PFSK-1 (cell line): ENCODE results near the gene INSM1.

Source experiments
- POLR2AphosphoS5 ChIP-seq: IDR thresholded peaks from 2 replicates; pipeline ENCODE4 v1.6.1; 2012; ENCODE audit warnings: low read depth, mild to moderate bottlenecking, control low read depth, low read length, moderate library complexity
- REST ChIP-seq, 2 experiments: IDR thresholded peaks; 2 replicates each; pipeline versions ENCODE4 v1.6.1 to v1.8.0; 2011 to 2012; ENCODE audit warnings: low read depth in 2 of 2, low read length in 2 of 2, control low read depth in 1 of 2, inconsistent platforms in 1 of 2, mild to moderate bottlenecking in 1 of 2, moderate library complexity in 1 of 2; ENCODE audit not compliant: insufficient read depth in 1 of 2

GRCh38 chr20:20340443-20340842 is 27.5 kb upstream of the INSM1 start:
- no peak for TF ChIP-seq POLR2AphosphoS5
- no peak for TF ChIP-seq REST (IDR thresholded peaks at IDR 0.05; ENCODE audit: insufficient read depth in 1 of 2, low read depth in 2 of 2, low read length in 2 of 2)
